Kidney (tissue), 14 donors: ENCODE data around the gene TEX44. TPM values are rescaled to one million over a fixed set of nuclear protein-coding genes. Genes with fewer than 3 reads are reported as not detected.
"Not testable (repeated sequence)": the region's sequence is repeated elsewhere in the genome, so short reads cannot be mapped to it uniquely, and the experiment has no call there.

Experiments
- DNase-seq, 5 donors: peaks; one replicate each; pipeline ENCODE4 v3.0.0-alpha.2; 2013 to 2020
- FAIRE-seq: peaks from 2 replicates; lab custom pipeline; 2012; peaks lifted over from hg19 to GRCh38; lab: Jason Lieb, UNC
- H3K27ac ChIP-seq, 2 donors: one replicate each; pipeline ENCODE4 v1.7.0; 2013; ENCODE audit warnings: low read depth in 2 of 2, low read length in 2 of 2, inconsistent platforms in 1 of 2
- H3K27me3 ChIP-seq: one replicate; pipeline ENCODE4 v1.7.1; 2013; ENCODE audit warnings: low read length, inconsistent platforms; ENCODE audit not compliant: control insufficient read depth, insufficient read depth
- H3K36me3 ChIP-seq, 3 donors: one replicate each; pipeline versions ENCODE4 v1.7.0 to v1.7.1; 2013; ENCODE audit warnings: low read length in 3 of 3, control low read depth in 1 of 3, inconsistent platforms in 1 of 3; ENCODE audit not compliant: insufficient read depth in 3 of 3, control insufficient read depth in 2 of 3
- H3K4me1 ChIP-seq, 3 donors: one replicate each; pipeline versions ENCODE4 v1.7.0 to v1.7.1; 2013; ENCODE audit warnings: low read length in 3 of 3, inconsistent platforms in 1 of 3, low read depth in 1 of 3; ENCODE audit not compliant: control insufficient read depth in 2 of 3, insufficient read depth in 2 of 3
- H3K4me3 ChIP-seq, 3 donors: one replicate each; pipeline versions ENCODE4 v1.7.0 to v1.8.1; 2013; ENCODE audit warnings: low read length in 3 of 3, control low read depth in 1 of 3, inconsistent platforms in 1 of 3
- H3K9ac ChIP-seq, 3 donors: one replicate each; pipeline versions ENCODE4 v1.7.0 to v1.7.1; 2013; ENCODE audit warnings: low read length in 3 of 3, control low read depth in 1 of 3, inconsistent platforms in 1 of 3
- H3K9me3 ChIP-seq, 3 donors: one replicate each; pipeline versions ENCODE4 v1.7.0 to v1.7.1; 2013; ENCODE audit warnings: low read length in 3 of 3, control low read depth in 1 of 3, inconsistent platforms in 1 of 3; ENCODE audit not compliant: control insufficient read depth in 2 of 3, insufficient read depth in 1 of 3
- intact Hi-C: fragments of 100-400 bp; cut with DNase I; formaldehyde crosslinking; loops from one replicate; pipeline ENCODE4 v1.11.1; 2022
- polyA plus RNA-seq: library from polyadenylated mRNA; stranded (reverse); fragments of 350-450 nt; fragmentation: Illumina TruSeq; extraction: RNeasy Lipid Tissue Mini Kit (QIAGEN cat#74804); gene quantifications from one replicate; pipeline ENCODE4 v1.2.3, GENCODE V29; 2014; ENCODE audit warnings: low read depth, low replicate concordance; ENCODE audit not compliant: insufficient read depth
- total RNA-seq: library from RNA; stranded (reverse); fragmentation: NEBNext Ultra II Directional; extraction: Animal tissue kit (Norgen Biotek cat#: 25700); gene quantifications from one replicate; pipeline ENCODE4 v1.2.1, GENCODE V29; 2021
- TF ChIP-seq, protein P1 (sequence below): IDR thresholded peaks from 3 replicates; pipeline ENCODE4 v1.5.1; 2012; ENCODE audit warnings: mild to moderate bottlenecking, moderate library complexity, borderline replicate concordance; ENCODE audit not compliant: insufficient read depth; ENCODE audit errors: extremely low read depth
- donor health status: control.
- donor health status: control.
- donor health status: control.
- donor health status: control.
- donor health status: control.
- donor health status: DM: yes; HTN: yes; CAD: no.
- donor health status: Normal renal cell carcinoma (clear cell type).

The TEX44 gene
- total and polyA plus RNA-seq, 2 donors from 2014 or later = not detected

DNA sequence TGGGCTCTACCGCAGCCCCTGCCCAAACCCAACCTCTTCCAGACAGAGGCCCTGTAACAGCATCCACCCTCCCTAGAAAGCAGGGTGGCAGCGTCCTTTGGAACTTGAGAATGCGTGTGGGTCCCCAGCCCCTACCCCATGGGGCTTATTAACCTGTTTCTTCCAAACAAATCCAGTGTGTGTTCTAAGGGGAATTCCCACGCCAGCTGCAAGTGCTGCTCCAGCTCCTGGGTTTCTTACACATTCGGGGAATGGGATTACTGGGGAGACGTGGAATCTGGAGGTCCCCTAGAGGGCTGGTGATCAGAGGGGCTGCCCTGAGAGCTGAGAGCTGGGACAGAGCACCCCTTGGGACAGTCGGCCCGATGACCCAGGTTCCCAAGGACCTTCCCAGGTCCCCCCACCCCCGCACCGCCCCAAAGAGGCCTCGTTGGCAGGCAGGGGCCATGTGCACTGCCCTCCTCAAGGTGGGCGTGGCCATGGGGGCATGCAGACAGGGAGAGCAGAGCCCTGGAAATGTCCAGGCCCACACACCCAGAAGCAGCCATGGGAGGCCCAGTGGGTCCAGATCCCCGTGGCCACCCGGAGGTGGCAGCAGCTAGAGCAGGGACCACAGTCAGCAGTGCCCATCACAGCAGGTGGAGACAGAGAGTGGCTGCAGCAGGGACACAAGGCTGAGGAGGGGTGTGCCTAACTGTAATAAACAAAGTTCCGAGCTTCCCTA lies 18.8 kb upstream of the TEX44 start:
- Histone ChIP-seq H3K9ac (no peak overlapping the region), H3K9me3 (no peaks in the 10 kb centered on the region), H3K4me3 (no peak overlapping the region), H3K27me3 (no peaks in the 10 kb centered on the region), H3K4me1 (no peaks in the 10 kb centered on the region), H3K36me3 (no peaks in the 10 kb centered on the region), H3K27ac (no peak overlapping the region)
- TF ChIP-seq, protein P1, sequence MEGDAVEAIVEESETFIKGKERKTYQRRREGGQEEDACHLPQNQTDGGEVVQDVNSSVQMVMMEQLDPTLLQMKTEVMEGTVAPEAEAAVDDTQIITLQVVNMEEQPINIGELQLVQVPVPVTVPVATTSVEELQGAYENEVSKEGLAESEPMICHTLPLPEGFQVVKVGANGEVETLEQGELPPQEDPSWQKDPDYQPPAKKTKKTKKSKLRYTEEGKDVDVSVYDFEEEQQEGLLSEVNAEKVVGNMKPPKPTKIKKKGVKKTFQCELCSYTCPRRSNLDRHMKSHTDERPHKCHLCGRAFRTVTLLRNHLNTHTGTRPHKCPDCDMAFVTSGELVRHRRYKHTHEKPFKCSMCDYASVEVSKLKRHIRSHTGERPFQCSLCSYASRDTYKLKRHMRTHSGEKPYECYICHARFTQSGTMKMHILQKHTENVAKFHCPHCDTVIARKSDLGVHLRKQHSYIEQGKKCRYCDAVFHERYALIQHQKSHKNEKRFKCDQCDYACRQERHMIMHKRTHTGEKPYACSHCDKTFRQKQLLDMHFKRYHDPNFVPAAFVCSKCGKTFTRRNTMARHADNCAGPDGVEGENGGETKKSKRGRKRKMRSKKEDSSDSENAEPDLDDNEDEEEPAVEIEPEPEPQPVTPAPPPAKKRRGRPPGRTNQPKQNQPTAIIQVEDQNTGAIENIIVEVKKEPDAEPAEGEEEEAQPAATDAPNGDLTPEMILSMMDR = no peak
- DNase-seq = no peak
- no peak for FAIRE-seq
- intact Hi-C loops = no loop called here

DNA sequence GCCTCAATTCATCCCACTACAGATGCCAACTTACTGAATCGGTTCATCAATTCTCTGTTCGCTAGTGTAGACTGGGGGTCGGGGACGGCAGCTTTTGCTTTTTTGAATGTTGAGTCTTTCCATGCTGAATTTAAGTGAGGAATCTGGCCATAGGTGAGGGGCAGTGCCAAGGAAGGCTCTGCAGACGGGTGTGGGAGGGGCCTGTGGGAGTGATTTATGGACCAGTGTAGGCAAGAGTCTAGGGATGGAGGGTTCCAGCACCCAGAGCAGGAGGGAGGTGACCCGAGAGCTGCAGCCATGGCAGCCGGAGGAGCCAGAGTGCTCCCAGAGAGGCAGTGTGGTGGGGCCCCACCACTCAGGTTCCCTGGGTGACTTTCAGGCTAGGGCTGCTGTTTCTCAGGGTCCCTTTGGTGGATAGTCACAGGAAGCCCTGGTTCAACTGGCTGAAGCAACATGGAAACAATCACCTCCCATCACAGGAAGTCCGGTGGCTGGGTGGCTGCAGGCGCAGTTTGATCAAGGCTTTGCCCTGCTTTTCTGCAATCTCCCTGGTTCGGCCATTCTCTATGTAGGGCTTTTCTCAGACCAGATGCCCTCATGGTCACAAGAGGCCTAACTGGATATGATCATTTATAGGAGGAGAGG lies 16.9 kb upstream of the TEX44 start:
- Histone ChIP-seq H3K4me1 (no peaks in the 10 kb centered on the region), H3K27ac (no peak overlapping the region), H3K9ac (no peak overlapping the region), H3K4me3 (no peak overlapping the region), H3K9me3 (no peaks in the 10 kb centered on the region), H3K36me3 (no peaks in the 10 kb centered on the region), H3K27me3 (no peaks in the 10 kb centered on the region)
- TF ChIP-seq, protein P1 = no peak
- FAIRE-seq = no peak
- DNase-seq = no peak
- intact Hi-C loops = no loop called here

DNA sequence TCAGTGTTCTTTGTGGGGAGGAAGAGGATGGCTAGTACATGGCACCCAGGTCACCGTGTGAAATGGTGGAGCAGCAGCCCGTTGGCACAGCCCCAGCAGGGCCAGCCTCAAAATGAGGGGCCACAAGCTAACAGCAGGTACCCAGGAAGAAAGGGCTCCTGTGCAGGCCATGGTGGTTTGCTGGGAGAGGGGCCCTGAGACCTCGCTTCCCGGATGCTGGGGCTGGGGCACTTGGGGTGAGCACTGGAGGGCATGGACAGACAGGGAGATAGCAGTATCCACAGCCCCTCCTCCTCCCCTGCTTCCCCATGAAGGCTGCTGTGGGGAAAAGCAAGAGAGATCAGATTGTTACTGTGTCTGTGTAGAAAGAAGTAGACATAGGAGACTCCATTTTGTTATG lies 16.2 kb upstream of the TEX44 start:
- H3K9me3 ChIP-seq = no peaks in the 10 kb centered on the region
- no peaks in the 10 kb centered on the region for H3K27me3 ChIP-seq
- DNase-seq (no peak), FAIRE-seq (no peak)
- intact Hi-C loops = no loop called here
- no peak overlapping the region for H3K4me3 ChIP-seq
- no peak overlapping the region for H3K27ac ChIP-seq
- TF ChIP-seq, protein P1 = no peak
- no peaks in the 10 kb centered on the region for H3K4me1 ChIP-seq
- H3K36me3 ChIP-seq = no peaks in the 10 kb centered on the region
- no peak overlapping the region for H3K9ac ChIP-seq

DNA sequence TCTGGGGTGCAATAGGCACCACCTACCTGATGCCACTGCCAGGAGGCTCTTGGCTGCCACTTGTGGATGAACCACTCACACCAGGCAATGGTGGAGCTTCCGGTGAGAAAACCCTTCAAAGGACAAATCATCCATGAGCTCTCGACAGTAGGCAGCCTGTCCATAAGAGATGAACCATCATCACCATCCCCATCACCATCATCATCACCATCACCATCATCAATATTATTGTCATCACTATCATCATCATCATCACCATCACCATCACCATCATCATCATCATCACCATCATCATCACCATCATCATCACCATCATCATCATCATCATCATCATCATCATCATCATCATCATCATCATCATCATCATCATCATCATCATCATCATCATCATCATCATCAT lies 14.0 kb upstream of the TEX44 start:
- H3K9me3 ChIP-seq = not testable (repeated sequence)

More for the DNA sequence above, 14.0 kb upstream of the TEX44 start:
- H3K4me3 ChIP-seq, H3K9ac ChIP-seq, H3K36me3 ChIP-seq, FAIRE-seq, intact Hi-C loops, DNase-seq, H3K27ac ChIP-seq, H3K27me3 ChIP-seq, H3K4me1 ChIP-seq: not testable (repeated sequence)
